HEK293 (cell line): ENCODE data around the gene PPP5C.

Source experiments
- CTCF ChIA-PET: fragments of 350-600 bp; formaldehyde crosslinking; extraction: SDS; loops from one replicate; lab custom pipeline; 2021; ENCODE audit warnings: antibody characterized with exemption; lab: Yijun Ruan, JAX
- POLR2A ChIA-PET: fragments of 300-600 bp; formaldehyde crosslinking; extraction: SDS; loops from one replicate; lab custom pipeline; 2020; ENCODE audit warnings: antibody characterized with exemption, inconsistent platforms; lab: Yijun Ruan, JAX
- H3K27ac ChIP-seq: fragments of 200-500 bp; sonication (Bioruptor generic); 2 replicates; pipeline ENCODE4 v1.5.1; 2014; ENCODE audit warnings: low read depth, low read length, control low read depth, inconsistent platforms; ENCODE audit errors: extremely low read depth
- H3K36me3 ChIP-seq, 2 experiments: fragments of 200-500 bp in 1 of 2; sonication (Bioruptor generic) in 1 of 2; 1 replicate in 1 of 2; 2 replicates in 1 of 2; pipeline ENCODE4 v1.5.1; 2014 to 2017; ENCODE audit warnings: inconsistent platforms in 2 of 2, low read length in 2 of 2; ENCODE audit not compliant: control insufficient read depth in 2 of 2, insufficient read depth in 1 of 2
- H3K4me1 ChIP-seq: fragments of 200-500 bp; sonication (Bioruptor generic); 2 replicates; pipeline ENCODE4 v1.5.1; 2014; ENCODE audit warnings: mild to moderate bottlenecking, low read length, inconsistent platforms; ENCODE audit not compliant: control insufficient read depth, insufficient read depth
- H3K4me3 ChIP-seq: 2 replicates; pipeline ENCODE4 v1.5.1; 2011; ENCODE audit warnings: low read depth, mild to moderate bottlenecking, control low read depth, low read length, moderate library complexity
- H3K9me3 ChIP-seq: fragments of 200-500 bp; sonication (Bioruptor generic); 2 replicates; pipeline ENCODE4 v1.5.1; 2014; ENCODE audit warnings: low read depth, low read length, inconsistent platforms; ENCODE audit not compliant: control insufficient read depth, insufficient read depth
- KLF7 ChIP-seq: fragments of 450-650 bp; formaldehyde crosslinking; IDR thresholded peaks from 2 replicates; pipeline ENCODE4 v1.5.1; 2016; ENCODE audit warnings: missing biosample characterization, missing genetic modification characterization, borderline replicate concordance
- KLF8 ChIP-seq: fragments of 450-650 bp; formaldehyde crosslinking; IDR thresholded peaks from 2 replicates; pipeline ENCODE4 v1.5.1; 2016; ENCODE audit warnings: missing biosample characterization, missing genetic modification characterization
- SCRT1 ChIP-seq: fragments of 450-650 bp; formaldehyde crosslinking; IDR thresholded peaks from 2 replicates; pipeline ENCODE4 v1.5.1; 2016; ENCODE audit warnings: missing biosample characterization, missing genetic modification characterization, borderline replicate concordance
- ZBTB21 ChIP-seq: fragments of 450-650 bp; formaldehyde crosslinking; IDR thresholded peaks from 2 replicates; pipeline ENCODE4 v1.5.1; 2017; ENCODE audit warnings: missing biosample characterization, missing genetic modification characterization
- ZFP41 ChIP-seq: fragments of 450-650 bp; formaldehyde crosslinking; IDR thresholded peaks from 2 replicates; pipeline ENCODE4 v1.5.1; 2016; ENCODE audit warnings: missing biosample characterization, missing genetic modification characterization, borderline replicate concordance
- ZNF223 ChIP-seq: fragments of 450-650 bp; formaldehyde crosslinking; IDR thresholded peaks from 2 replicates; pipeline ENCODE4 v1.5.1; 2016; ENCODE audit warnings: missing biosample characterization, missing genetic modification characterization
- ZNF266 ChIP-seq: fragments of 450-650 bp; formaldehyde crosslinking; IDR thresholded peaks from 2 replicates; pipeline ENCODE4 v1.5.1; 2016; ENCODE audit warnings: missing biosample characterization, missing genetic modification characterization, low read depth
- ZNF302 ChIP-seq: fragments of 450-650 bp; formaldehyde crosslinking; IDR thresholded peaks from 2 replicates; pipeline ENCODE4 v1.5.1; 2016; ENCODE audit warnings: missing biosample characterization, missing genetic modification characterization, low read depth
- ZNF324 ChIP-seq: fragments of 450-650 bp; formaldehyde crosslinking; IDR thresholded peaks from 2 replicates; pipeline ENCODE4 v1.5.1; 2016; ENCODE audit warnings: missing biosample characterization, missing genetic modification characterization
- ZNF423 ChIP-seq: fragments of 450-650 bp; formaldehyde crosslinking; IDR thresholded peaks from 2 replicates; pipeline ENCODE4 v1.5.1; 2016; ENCODE audit warnings: missing biosample characterization, missing genetic modification characterization
- ZNF600 ChIP-seq: fragments of 450-650 bp; formaldehyde crosslinking; IDR thresholded peaks from 2 replicates; pipeline ENCODE4 v1.5.1; 2016; ENCODE audit warnings: missing biosample characterization, missing genetic modification characterization
- ZNF626 ChIP-seq: fragments of 450-650 bp; sonication (Bioruptor Pico); formaldehyde crosslinking; IDR thresholded peaks from 2 replicates; pipeline ENCODE4 v1.5.1; 2018; ENCODE audit warnings: missing biosample characterization, missing genetic modification characterization, inconsistent platforms
- ZNF791 ChIP-seq: fragments of 450-650 bp; formaldehyde crosslinking; IDR thresholded peaks from 2 replicates; pipeline ENCODE4 v1.5.1; 2016; ENCODE audit warnings: missing biosample characterization, missing genetic modification characterization
- ZNF837 ChIP-seq: fragments of 450-650 bp; formaldehyde crosslinking; IDR thresholded peaks from 2 replicates; pipeline ENCODE4 v1.5.1; 2016; ENCODE audit warnings: missing biosample characterization, missing genetic modification characterization
- ZXDB ChIP-seq: fragments of 450-650 bp; formaldehyde crosslinking; IDR thresholded peaks from 2 replicates; pipeline ENCODE4 v1.5.1; 2016; ENCODE audit warnings: missing biosample characterization, missing genetic modification characterization
- TF ChIP-seq, protein P1 (sequence below): fragments of 450-650 bp; formaldehyde crosslinking; IDR thresholded peaks from 2 replicates; pipeline ENCODE4 v1.5.1; 2016; ENCODE audit warnings: missing biosample characterization, missing genetic modification characterization
- TF ChIP-seq, protein P2 (sequence below): fragments of 450-650 bp; formaldehyde crosslinking; IDR thresholded peaks from 2 replicates; pipeline ENCODE4 v1.5.1; 2016; ENCODE audit warnings: missing biosample characterization, missing genetic modification characterization
- TF ChIP-seq, protein P3 (sequence below): fragments of 450-650 bp; formaldehyde crosslinking; IDR thresholded peaks from 2 replicates; pipeline ENCODE4 v1.5.1; 2016; ENCODE audit warnings: missing biosample characterization, missing genetic modification characterization
- TF ChIP-seq, protein P4 (sequence below): fragments of 450-650 bp; formaldehyde crosslinking; IDR thresholded peaks from 2 replicates; pipeline ENCODE4 v1.5.1; 2017; ENCODE audit warnings: missing biosample characterization, missing genetic modification characterization

PPP5C gene

DNA sequence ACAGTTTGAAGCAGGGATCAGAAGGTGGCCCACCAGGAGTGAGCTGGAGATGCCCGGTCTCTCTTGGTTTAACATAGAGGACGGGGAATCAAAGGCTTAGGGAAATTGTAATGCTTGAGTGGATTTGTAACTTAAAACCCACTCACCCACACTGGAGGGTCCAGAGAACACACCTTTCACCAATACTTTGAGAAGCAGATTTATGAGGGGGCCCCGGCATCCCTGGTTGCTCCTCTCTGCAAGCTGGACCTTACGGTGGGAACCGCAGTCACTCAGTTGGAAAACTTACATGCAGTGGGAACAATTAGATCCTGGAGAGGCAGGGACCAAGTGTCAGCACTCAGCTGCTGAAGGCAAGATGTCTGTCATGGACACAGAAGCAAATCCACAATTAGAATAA lies 20.5 kb downstream of the PPP5C start:
- POLR2A ChIA-PET: interaction anchor here (0.6 kb wide), 1 partner anchor 153 kb away, joined by 6 read pairs; no protein-coding TSS in a partner anchor
- Histone ChIP-seq H3K27ac (no peak overlapping the region), H3K4me3 (no peak overlapping the region), H3K4me1 (0 out of 2 replicates have a peak, but pooled peaks cover 3% of the 10 kb centered on the region), H3K9me3 (no peaks in the 10 kb centered on the region), H3K36me3 (peaks cover 30 to 65% of the 10 kb centered on the region in 2 experiments)
- TF ChIP-seq, protein P1, sequence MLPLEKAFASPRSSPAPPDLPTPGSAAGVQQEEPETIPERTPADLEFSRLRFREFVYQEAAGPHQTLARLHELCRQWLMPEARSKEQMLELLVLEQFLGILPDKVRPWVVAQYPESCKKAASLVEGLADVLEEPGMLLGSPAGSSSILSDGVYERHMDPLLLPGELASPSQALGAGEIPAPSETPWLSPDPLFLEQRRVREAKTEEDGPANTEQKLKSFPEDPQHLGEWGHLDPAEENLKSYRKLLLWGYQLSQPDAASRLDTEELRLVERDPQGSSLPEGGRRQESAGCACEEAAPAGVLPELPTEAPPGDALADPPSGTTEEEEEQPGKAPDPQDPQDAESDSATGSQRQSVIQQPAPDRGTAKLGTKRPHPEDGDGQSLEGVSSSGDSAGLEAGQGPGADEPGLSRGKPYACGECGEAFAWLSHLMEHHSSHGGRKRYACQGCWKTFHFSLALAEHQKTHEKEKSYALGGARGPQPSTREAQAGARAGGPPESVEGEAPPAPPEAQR (tag by site-specific recombination): no peak
- no peak for TF ChIP-seq KLF7 (tag by site-specific recombination)
- TF ChIP-seq ZNF600 (tag by site-specific recombination): no peak
- TF ChIP-seq ZNF266 (tag by site-specific recombination): no peak
- no peak for TF ChIP-seq ZNF626
- TF ChIP-seq ZNF324: no peak
- no peak for TF ChIP-seq ZNF423 (tag by site-specific recombination)
- TF ChIP-seq, protein P2, sequence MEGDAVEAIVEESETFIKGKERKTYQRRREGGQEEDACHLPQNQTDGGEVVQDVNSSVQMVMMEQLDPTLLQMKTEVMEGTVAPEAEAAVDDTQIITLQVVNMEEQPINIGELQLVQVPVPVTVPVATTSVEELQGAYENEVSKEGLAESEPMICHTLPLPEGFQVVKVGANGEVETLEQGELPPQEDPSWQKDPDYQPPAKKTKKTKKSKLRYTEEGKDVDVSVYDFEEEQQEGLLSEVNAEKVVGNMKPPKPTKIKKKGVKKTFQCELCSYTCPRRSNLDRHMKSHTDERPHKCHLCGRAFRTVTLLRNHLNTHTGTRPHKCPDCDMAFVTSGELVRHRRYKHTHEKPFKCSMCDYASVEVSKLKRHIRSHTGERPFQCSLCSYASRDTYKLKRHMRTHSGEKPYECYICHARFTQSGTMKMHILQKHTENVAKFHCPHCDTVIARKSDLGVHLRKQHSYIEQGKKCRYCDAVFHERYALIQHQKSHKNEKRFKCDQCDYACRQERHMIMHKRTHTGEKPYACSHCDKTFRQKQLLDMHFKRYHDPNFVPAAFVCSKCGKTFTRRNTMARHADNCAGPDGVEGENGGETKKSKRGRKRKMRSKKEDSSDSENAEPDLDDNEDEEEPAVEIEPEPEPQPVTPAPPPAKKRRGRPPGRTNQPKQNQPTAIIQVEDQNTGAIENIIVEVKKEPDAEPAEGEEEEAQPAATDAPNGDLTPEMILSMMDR: no peak
- no peak for TF ChIP-seq ZNF223 (tag by site-specific recombination)
- TF ChIP-seq ZXDB (tag by site-specific recombination): no peak
- no peak for TF ChIP-seq KLF8 (tag by site-specific recombination)
- TF ChIP-seq ZFP41 (tag by site-specific recombination): no peak
- TF ChIP-seq SCRT1: no peak
- TF ChIP-seq, protein P3, sequence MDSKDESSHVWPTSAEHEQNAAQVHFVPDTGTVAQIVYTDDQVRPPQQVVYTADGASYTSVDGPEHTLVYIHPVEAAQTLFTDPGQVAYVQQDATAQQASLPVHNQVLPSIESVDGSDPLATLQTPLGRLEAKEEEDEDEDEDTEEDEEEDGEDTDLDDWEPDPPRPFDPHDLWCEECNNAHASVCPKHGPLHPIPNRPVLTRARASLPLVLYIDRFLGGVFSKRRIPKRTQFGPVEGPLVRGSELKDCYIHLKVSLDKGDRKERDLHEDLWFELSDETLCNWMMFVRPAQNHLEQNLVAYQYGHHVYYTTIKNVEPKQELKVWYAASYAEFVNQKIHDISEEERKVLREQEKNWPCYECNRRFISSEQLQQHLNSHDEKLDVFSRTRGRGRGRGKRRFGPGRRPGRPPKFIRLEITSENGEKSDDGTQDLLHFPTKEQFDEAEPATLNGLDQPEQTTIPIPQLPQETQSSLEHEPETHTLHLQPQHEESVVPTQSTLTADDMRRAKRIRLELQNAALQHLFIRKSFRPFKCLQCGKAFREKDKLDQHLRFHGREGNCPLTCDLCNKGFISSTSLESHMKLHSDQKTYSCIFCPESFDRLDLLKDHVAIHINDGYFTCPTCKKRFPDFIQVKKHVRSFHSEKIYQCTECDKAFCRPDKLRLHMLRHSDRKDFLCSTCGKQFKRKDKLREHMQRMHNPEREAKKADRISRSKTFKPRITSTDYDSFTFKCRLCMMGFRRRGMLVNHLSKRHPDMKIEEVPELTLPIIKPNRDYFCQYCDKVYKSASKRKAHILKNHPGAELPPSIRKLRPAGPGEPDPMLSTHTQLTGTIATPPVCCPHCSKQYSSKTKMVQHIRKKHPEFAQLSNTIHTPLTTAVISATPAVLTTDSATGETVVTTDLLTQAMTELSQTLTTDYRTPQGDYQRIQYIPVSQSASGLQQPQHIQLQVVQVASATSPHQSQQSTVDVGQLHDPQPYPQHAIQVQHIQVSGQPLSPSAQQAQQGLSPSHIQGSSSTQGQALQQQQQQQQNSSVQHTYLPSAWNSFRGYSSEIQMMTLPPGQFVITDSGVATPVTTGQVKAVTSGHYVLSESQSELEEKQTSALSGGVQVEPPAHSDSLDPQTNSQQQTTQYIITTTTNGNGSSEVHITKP (tag by site-specific recombination): no peak
- TF ChIP-seq ZNF791 (tag by site-specific recombination): no peak
- no peak for TF ChIP-seq ZBTB21 (tag by site-specific recombination)
- TF ChIP-seq ZNF837: no peak
- TF ChIP-seq ZNF302 (tag by site-specific recombination): no peak
- TF ChIP-seq, protein P4, sequence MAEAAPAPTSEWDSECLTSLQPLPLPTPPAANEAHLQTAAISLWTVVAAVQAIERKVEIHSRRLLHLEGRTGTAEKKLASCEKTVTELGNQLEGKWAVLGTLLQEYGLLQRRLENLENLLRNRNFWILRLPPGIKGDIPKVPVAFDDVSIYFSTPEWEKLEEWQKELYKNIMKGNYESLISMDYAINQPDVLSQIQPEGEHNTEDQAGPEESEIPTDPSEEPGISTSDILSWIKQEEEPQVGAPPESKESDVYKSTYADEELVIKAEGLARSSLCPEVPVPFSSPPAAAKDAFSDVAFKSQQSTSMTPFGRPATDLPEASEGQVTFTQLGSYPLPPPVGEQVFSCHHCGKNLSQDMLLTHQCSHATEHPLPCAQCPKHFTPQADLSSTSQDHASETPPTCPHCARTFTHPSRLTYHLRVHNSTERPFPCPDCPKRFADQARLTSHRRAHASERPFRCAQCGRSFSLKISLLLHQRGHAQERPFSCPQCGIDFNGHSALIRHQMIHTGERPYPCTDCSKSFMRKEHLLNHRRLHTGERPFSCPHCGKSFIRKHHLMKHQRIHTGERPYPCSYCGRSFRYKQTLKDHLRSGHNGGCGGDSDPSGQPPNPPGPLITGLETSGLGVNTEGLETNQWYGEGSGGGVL (tag by site-specific recombination): no peak
- CTCF ChIA-PET: interaction anchor here (1.3 to 3.3 kb wide), 4 partner anchors 20 to 339 kb away, joined by 4 to 19 read pairs (median 8); partner anchors contain the start of gene PPP5C
